ENCODE results near the gene NPFF. TPM values are rescaled to one million over a fixed set of nuclear protein-coding genes. Genes with fewer than 3 reads are reported as not detected.

The NPFF gene
- total and polyA plus RNA-seq, 2 donors (not counting 3 experiments of a cell fraction or from before 2014, with no cell fraction given): not detected

DNA sequence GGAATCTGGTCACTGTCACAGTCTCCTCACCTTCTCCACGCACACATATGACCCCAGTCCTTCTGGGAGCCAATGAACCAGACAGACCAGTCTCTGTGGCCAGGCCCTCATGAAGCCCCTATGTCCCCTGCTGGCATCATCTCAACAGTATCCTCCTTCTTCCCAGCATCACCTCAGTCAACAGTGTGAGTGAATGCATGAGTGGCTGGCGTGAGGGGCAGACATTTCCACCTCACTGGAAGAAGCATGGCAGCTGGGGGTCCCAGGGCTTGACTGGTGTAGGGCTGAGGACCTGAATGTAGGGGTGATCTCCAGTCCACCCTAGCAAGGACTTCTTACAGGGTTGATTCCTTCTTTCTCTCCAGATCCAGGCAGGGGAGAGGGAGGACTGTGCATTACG is 9.8 kb downstream of the NPFF start:
- H3K9ac ChIP-seq (replicated peaks; ENCODE audit: extremely low read depth, insufficient read depth, low read length): no peak overlapping the region
- H3K9me3 ChIP-seq (replicated peaks; ENCODE audit: control insufficient read depth, insufficient read depth, low read length): no peaks in the 10 kb centered on the region
- no peaks in the 10 kb centered on the region for H3K36me3 ChIP-seq (ENCODE audit: control insufficient read depth in 2 of 2, extremely low read depth in 1 of 2, insufficient read depth in 2 of 2, low read length in 2 of 2)
- dilution Hi-C loops (cut with MboI; ENCODE audit: extremely low pct_ligation_motif_present, low sequenced_read_pairs): no loop called here
- DNase-seq (ENCODE audit: low read depth, low spot score): no peak
- CTCF ChIA-PET: no interaction called here
- H3K4me2 ChIP-seq (ENCODE audit: insufficient read depth, low read length): no peak overlapping the region
- H3K9me1 ChIP-seq (replicated peaks; ENCODE audit: control insufficient read depth, extremely low read depth, insufficient read depth, low read length): no peaks in the 10 kb centered on the region
- H3K27me3 ChIP-seq (ENCODE audit: control insufficient read depth in 2 of 2, insufficient read depth in 2 of 2, low read length in 2 of 2): no peaks in the 10 kb centered on the region
- no TSS peak for BruUV-seq (replicated peaks)
- H3K4me3 ChIP-seq (replicated peaks in 1 of 3; ENCODE audit: insufficient read depth in 1 of 3, low read depth in 1 of 3, low read length in 3 of 3): no peak overlapping the region
- H3K4me1 ChIP-seq (ENCODE audit: control insufficient read depth, extremely low read depth, insufficient read depth, low read length): peaks cover 32% of the 10 kb centered on the region
- H3K27ac ChIP-seq (ENCODE audit: insufficient read depth, low read depth, low read length): no peak overlapping the region
- H2AFZ ChIP-seq (ENCODE audit: low read depth, low read length): no peak overlapping the region
- POLR2A ChIA-PET: no interaction called here
- no peaks in the 10 kb centered on the region for H4K20me1 ChIP-seq (replicated peaks; ENCODE audit: control insufficient read depth, extremely low read depth, insufficient read depth, low read length)
- peaks cover 13% of the 10 kb centered on the region for H3K79me2 ChIP-seq (ENCODE audit: control insufficient read depth, insufficient read depth, low read length)
- intact Hi-C loops (cut with micrococcal nuclease): no loop called here
- no peak for FAIRE-seq
- TF ChIP-seq JUN (IDR thresholded peaks at IDR 0.05; ENCODE audit: borderline replicate concordance, insufficient read depth, insufficient read length, low read depth): no peak
- no peak for TF ChIP-seq MYC (IDR thresholded peaks at IDR 0.05; ENCODE audit: low read depth, low read length)

GRCh38 chr12:53496752-53497032 is 10.6 kb downstream of the NPFF start:
- no TSS peak for BruUV-seq (replicated peaks)

More at GRCh38 chr12:53496752-53497032, 10.6 kb downstream of the NPFF start:
- Histone ChIP-seq H3K27me3 (ENCODE audit: control insufficient read depth in 2 of 2, insufficient read depth in 2 of 2, low read length in 2 of 2) (no peaks in the 10 kb centered on the region), H3K79me2 (ENCODE audit: control insufficient read depth, insufficient read depth, low read length) (peaks cover 7% of the 10 kb centered on the region), H3K9me1 (replicated peaks; ENCODE audit: control insufficient read depth, extremely low read depth, insufficient read depth, low read length) (no peaks in the 10 kb centered on the region), H3K27ac (ENCODE audit: insufficient read depth, low read depth, low read length) (no peak overlapping the region), H3K4me3 (replicated peaks in 1 of 3; ENCODE audit: insufficient read depth in 1 of 3, low read depth in 1 of 3, low read length in 3 of 3) (no peak overlapping the region), H2AFZ (ENCODE audit: low read depth, low read length) (no peak overlapping the region), H3K36me3 (ENCODE audit: control insufficient read depth in 2 of 2, extremely low read depth in 1 of 2, insufficient read depth in 2 of 2, low read length in 2 of 2) (no peaks in the 10 kb centered on the region), H3K4me2 (ENCODE audit: insufficient read depth, low read length) (no peak overlapping the region), H3K9ac (replicated peaks; ENCODE audit: extremely low read depth, insufficient read depth, low read length) (no peak overlapping the region), H3K9me3 (replicated peaks; ENCODE audit: control insufficient read depth, insufficient read depth, low read length) (no peaks in the 10 kb centered on the region), H4K20me1 (replicated peaks; ENCODE audit: control insufficient read depth, extremely low read depth, insufficient read depth, low read length) (no peaks in the 10 kb centered on the region), H3K4me1 (ENCODE audit: control insufficient read depth, extremely low read depth, insufficient read depth, low read length) (peaks cover 29% of the 10 kb centered on the region)
- TF ChIP-seq, protein P1, sequence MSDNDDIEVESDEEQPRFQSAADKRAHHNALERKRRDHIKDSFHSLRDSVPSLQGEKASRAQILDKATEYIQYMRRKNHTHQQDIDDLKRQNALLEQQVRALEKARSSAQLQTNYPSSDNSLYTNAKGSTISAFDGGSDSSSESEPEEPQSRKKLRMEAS (IDR thresholded peaks at IDR 0.05; ENCODE audit: insufficient read depth, insufficient read length): no peak
- TF ChIP-seq CTCF (IDR thresholded peaks at IDR 0.05; ENCODE audit: extremely low read depth in 1 of 2, insufficient read depth in 1 of 2, low read depth in 1 of 2, low read length in 2 of 2): no peak
- TF ChIP-seq EZH2 (IDR thresholded peaks at IDR 0.05; ENCODE audit: borderline replicate concordance, low read depth, low read length, severe bottlenecking): no peak
- no peak for TF ChIP-seq POLR2A (IDR thresholded peaks at IDR 0.05; ENCODE audit: low read depth, low read length)
- TF ChIP-seq MYC (IDR thresholded peaks at IDR 0.05; ENCODE audit: low read depth, low read length): no peak
- TF ChIP-seq FOS (IDR thresholded peaks at IDR 0.05; ENCODE audit: borderline replicate concordance, insufficient read depth, low read length): no peak
- no peak for TF ChIP-seq GATA2 (IDR thresholded peaks at IDR 0.05; ENCODE audit: insufficient read depth, insufficient read length, low read depth, low read length)
- TF ChIP-seq JUN (IDR thresholded peaks at IDR 0.05; ENCODE audit: borderline replicate concordance, insufficient read depth, insufficient read length, low read depth): no peak
- TF ChIP-seq POLR2AphosphoS5 (IDR thresholded peaks at IDR 0.05; ENCODE audit: insufficient read depth, low read depth, low read length): no peak
- POLR2A ChIA-PET: no interaction called here
- CTCF ChIA-PET: no interaction called here
- DNase-seq (ENCODE audit: low read depth, low spot score) (no peak), FAIRE-seq (no peak)
- intact Hi-C loops (cut with micrococcal nuclease) (no loop called here), dilution Hi-C loops (cut with MboI; ENCODE audit: extremely low pct_ligation_motif_present, low sequenced_read_pairs) (no loop called here)

Data from endothelial cell of umbilical vein (primary cell).